ENCODE measurements around the gene MORC2. TPM values are rescaled to one million over a fixed set of nuclear protein-coding genes. Genes with fewer than 3 reads are reported as not detected.

Gene MORC2
- polyA plus RNA-seq, 1 donor (not counting 4 experiments of a cell fraction or from before 2014, with no cell fraction given): 14.1 TPM

DNA sequence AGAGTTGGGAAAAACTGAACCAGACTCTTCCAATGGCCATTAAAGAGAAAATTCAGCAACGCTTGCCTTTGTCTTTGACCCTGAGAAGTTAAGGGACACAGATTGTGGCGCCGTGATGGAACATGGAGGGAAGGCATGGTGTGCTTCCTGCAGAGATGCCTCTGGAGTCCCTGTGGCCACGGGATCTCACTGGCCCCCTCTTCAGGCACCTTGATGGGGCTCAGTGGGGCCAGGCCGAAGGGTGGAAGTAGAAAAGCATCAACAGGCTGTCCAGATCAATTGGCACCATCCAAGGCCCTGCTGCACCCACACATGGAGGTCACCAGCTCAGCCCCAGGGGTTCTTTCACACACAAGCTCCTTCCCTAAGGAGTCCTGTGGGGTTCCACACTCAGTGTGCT, 42.9 kb downstream of the MORC2 start:
- DNase-seq (ENCODE audit: low read depth, low spot score): no peak
- Histone ChIP-seq H3K4me2 (ENCODE audit: control insufficient read depth, extremely low read depth, insufficient read depth, low read depth, low read length) (no peak overlapping the region), H3K9ac (ENCODE audit: control insufficient read depth, extremely low read depth, insufficient read depth, low read length) (no peak overlapping the region), H3K9me3 (ENCODE audit: control insufficient read depth, low read depth, low read length) (no peaks in the 10 kb centered on the region), H4K20me1 (ENCODE audit: control insufficient read depth, extremely low read depth, insufficient read depth, low read length) (no peaks in the 10 kb centered on the region), H3K9me1 (ENCODE audit: control insufficient read depth, extremely low read depth, insufficient read depth, low read length) (no peaks in the 10 kb centered on the region), H3K4me1 (ENCODE audit: control insufficient read depth, extremely low read depth, insufficient read depth, low read length) (peaks cover 4% of the 10 kb centered on the region), H2AFZ (ENCODE audit: control insufficient read depth, low read length) (no peak overlapping the region), H3K4me3 (ENCODE audit: control insufficient read depth in 2 of 3, extremely low read depth in 1 of 3, insufficient read depth in 2 of 3, low read depth in 1 of 3, low read length in 3 of 3) (no peak overlapping the region), H3K27ac (ENCODE audit: control insufficient read depth, insufficient read depth, low read length) (no peak overlapping the region), H3K36me3 (ENCODE audit: control insufficient read depth in 2 of 2, extremely low read depth in 1 of 2, insufficient read depth in 2 of 2, low read length in 2 of 2) (peaks cover 18 to 27% of the 10 kb centered on the region in 2 experiments), H3K27me3 (ENCODE audit: control insufficient read depth, extremely low read depth, insufficient read depth, low read length) (no peaks in the 10 kb centered on the region), H3K79me2 (ENCODE audit: control insufficient read depth, insufficient read depth, low read length) (no peaks in the 10 kb centered on the region)
- dilution Hi-C loops (cut with MboI; ENCODE audit: extremely low pct_ligation_motif_present, low sequenced_read_pairs): no loop called here
- TF ChIP-seq, protein P1, sequence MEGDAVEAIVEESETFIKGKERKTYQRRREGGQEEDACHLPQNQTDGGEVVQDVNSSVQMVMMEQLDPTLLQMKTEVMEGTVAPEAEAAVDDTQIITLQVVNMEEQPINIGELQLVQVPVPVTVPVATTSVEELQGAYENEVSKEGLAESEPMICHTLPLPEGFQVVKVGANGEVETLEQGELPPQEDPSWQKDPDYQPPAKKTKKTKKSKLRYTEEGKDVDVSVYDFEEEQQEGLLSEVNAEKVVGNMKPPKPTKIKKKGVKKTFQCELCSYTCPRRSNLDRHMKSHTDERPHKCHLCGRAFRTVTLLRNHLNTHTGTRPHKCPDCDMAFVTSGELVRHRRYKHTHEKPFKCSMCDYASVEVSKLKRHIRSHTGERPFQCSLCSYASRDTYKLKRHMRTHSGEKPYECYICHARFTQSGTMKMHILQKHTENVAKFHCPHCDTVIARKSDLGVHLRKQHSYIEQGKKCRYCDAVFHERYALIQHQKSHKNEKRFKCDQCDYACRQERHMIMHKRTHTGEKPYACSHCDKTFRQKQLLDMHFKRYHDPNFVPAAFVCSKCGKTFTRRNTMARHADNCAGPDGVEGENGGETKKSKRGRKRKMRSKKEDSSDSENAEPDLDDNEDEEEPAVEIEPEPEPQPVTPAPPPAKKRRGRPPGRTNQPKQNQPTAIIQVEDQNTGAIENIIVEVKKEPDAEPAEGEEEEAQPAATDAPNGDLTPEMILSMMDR (optimal IDR thresholded peaks at IDR 0.05 in 1 of 3, IDR thresholded peaks at IDR 0.05 in 1 of 3, conservative IDR thresholded peaks at IDR 0.05 in 1 of 3; ENCODE audit: extremely low read depth in 1 of 3, insufficient read depth in 2 of 3, low read length in 3 of 3): no peak
- no peak for TF ChIP-seq EZH2 (IDR thresholded peaks at IDR 0.05; ENCODE audit: low read length)
- no peak for FAIRE-seq

DNA sequence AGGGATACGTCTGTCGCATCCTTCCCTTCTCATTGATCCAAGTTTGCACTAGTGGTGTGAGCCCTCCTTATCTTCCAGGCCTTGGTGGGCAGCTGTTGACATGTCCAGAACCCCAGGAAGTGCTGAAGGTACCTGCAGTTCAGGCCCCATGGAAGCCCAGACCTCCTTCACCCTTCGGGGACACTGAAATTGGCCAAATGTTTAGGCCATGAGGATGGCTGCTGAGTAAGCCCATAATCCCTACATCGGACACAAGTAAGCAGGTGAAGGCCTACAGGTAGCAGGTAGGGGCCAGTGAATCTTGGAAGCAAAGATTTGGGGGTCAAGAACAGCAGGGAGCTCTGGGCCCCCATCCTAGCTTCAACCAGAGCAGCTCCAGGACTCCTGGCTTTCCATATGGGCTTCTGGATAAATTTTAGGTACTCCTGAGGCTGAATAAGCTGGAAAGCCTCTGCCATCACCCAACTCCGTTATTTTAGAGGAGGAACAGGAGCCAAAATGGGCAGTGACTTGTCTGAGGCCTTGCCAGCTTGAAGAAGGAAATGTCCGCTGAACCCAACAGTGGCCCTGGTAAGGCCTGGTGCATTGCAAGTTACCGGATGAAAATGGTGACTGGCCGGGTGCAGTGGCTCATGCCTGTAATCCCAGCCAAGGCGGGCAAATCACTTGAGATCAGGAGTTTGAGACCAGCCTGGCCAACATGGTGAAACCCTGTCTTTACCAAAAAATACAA, 45.2 kb downstream of the MORC2 start:
- dilution Hi-C loops (cut with MboI; ENCODE audit: extremely low pct_ligation_motif_present, low sequenced_read_pairs): no loop called here

More for the DNA sequence above, 45.2 kb downstream of the MORC2 start:
- no peaks in the 10 kb centered on the region for H4K20me1 ChIP-seq (ENCODE audit: control insufficient read depth, extremely low read depth, insufficient read depth, low read length)
- no peaks in the 10 kb centered on the region for H3K9me1 ChIP-seq (ENCODE audit: control insufficient read depth, extremely low read depth, insufficient read depth, low read length)
- no peak overlapping the region for H3K4me3 ChIP-seq (ENCODE audit: control insufficient read depth in 2 of 3, extremely low read depth in 1 of 3, insufficient read depth in 2 of 3, low read depth in 1 of 3, low read length in 3 of 3)
- peaks cover 4% of the 10 kb centered on the region for H3K4me1 ChIP-seq (ENCODE audit: control insufficient read depth, extremely low read depth, insufficient read depth, low read length)
- no peak overlapping the region for H3K4me2 ChIP-seq (ENCODE audit: control insufficient read depth, extremely low read depth, insufficient read depth, low read depth, low read length)
- TF ChIP-seq, protein P1 (optimal IDR thresholded peaks at IDR 0.05 in 1 of 3, IDR thresholded peaks at IDR 0.05 in 1 of 3, conservative IDR thresholded peaks at IDR 0.05 in 1 of 3; ENCODE audit: extremely low read depth in 1 of 3, insufficient read depth in 2 of 3, low read length in 3 of 3): no peak
- no peak for TF ChIP-seq EZH2 (IDR thresholded peaks at IDR 0.05; ENCODE audit: low read length)
- peaks cover 15 to 21% of the 10 kb centered on the region in 2 experiments for H3K36me3 ChIP-seq (ENCODE audit: control insufficient read depth in 2 of 2, extremely low read depth in 1 of 2, insufficient read depth in 2 of 2, low read length in 2 of 2)
- H3K9ac ChIP-seq (ENCODE audit: control insufficient read depth, extremely low read depth, insufficient read depth, low read length): no peak overlapping the region
- H2AFZ ChIP-seq (ENCODE audit: control insufficient read depth, low read length): no peak overlapping the region
- no peak overlapping the region for H3K27ac ChIP-seq (ENCODE audit: control insufficient read depth, insufficient read depth, low read length)
- no peaks in the 10 kb centered on the region for H3K9me3 ChIP-seq (ENCODE audit: control insufficient read depth, low read depth, low read length)
- DNase-seq (ENCODE audit: low read depth, low spot score) (no peak), FAIRE-seq (no peak)
- H3K79me2 ChIP-seq (ENCODE audit: control insufficient read depth, insufficient read depth, low read length): no peaks in the 10 kb centered on the region
- no peaks in the 10 kb centered on the region for H3K27me3 ChIP-seq (ENCODE audit: control insufficient read depth, extremely low read depth, insufficient read depth, low read length)
